Natural killer cell (primary cell): ENCODE measurements around the gene EGFR. TPM values are rescaled to one million over a fixed set of nuclear protein-coding genes. Genes with fewer than 3 reads are reported as not detected.

Experiments used
- ATAC-seq, 3 donors: fragments of 150-1000 bp in 2 of 3; fragments of 200-7000 bp in 1 of 3; cut with Tn5 transposase; 1 replicate in 1 of 3; 2 replicates in 2 of 3; pipeline ENCODE4 v1.10.0; 2021; ENCODE audit warnings: mild to moderate bottlenecking in 2 of 3, moderate library complexity in 2 of 3
- DNase-seq, 2 donors: peaks; one replicate each; pipeline versions ENCODE4 v3.0.0 to v3.0.0-alpha.2; 2013 to 2021; ENCODE audit warnings: mixed read lengths in 1 of 2
- H3K27ac ChIP-seq: one replicate; pipeline ENCODE4 v1.5.1; 2013; ENCODE audit warnings: mild to moderate bottlenecking, low read length
- H3K27me3 ChIP-seq: one replicate; pipeline ENCODE4 v1.6.1; 2013; ENCODE audit warnings: low read length; ENCODE audit not compliant: control insufficient read depth, insufficient read depth
- H3K36me3 ChIP-seq: one replicate; pipeline ENCODE4 v1.6.1; 2013; ENCODE audit warnings: low read length; ENCODE audit not compliant: control insufficient read depth, insufficient read depth
- H3K4me1 ChIP-seq: one replicate; pipeline ENCODE4 v1.6.1; 2013; ENCODE audit warnings: low read length; ENCODE audit not compliant: control insufficient read depth, insufficient read depth
- H3K4me3 ChIP-seq: one replicate; pipeline ENCODE4 v1.5.1; 2013; ENCODE audit warnings: low read length
- H3K9me3 ChIP-seq: one replicate; pipeline ENCODE4 v1.6.1; 2013; ENCODE audit warnings: low read length; ENCODE audit not compliant: control insufficient read depth, insufficient read depth
- H3K27ac Mint-ChIP-seq, 2 donors: one replicate each; pipeline ENCODE4 v1.8.0; 2022; ENCODE audit warnings: mild to moderate bottlenecking in 2 of 2, mixed read lengths in 2 of 2, moderate library complexity in 1 of 2
- H3K27me3 Mint-ChIP-seq, 2 donors: one replicate each; pipeline ENCODE4 v1.8.0; 2022; ENCODE audit warnings: low read depth in 2 of 2, mixed read lengths in 2 of 2
- H3K36me3 Mint-ChIP-seq: one replicate; pipeline ENCODE4 v1.8.0; 2022; ENCODE audit warnings: mixed read lengths
- H3K4me1 Mint-ChIP-seq, 2 donors: one replicate each; pipeline ENCODE4 v1.8.0; 2022; ENCODE audit warnings: mixed read lengths in 2 of 2
- H3K4me3 Mint-ChIP-seq: one replicate; pipeline ENCODE4 v1.8.0; 2022; ENCODE audit warnings: mild to moderate bottlenecking, moderate library complexity, mixed read lengths
- H3K9me3 Mint-ChIP-seq, 2 donors: one replicate each; pipeline ENCODE4 v1.8.0; 2022; ENCODE audit warnings: mixed read lengths in 2 of 2
- WGBS: methylation state at CpG from one replicate; pipeline ENCODE4 v1.1.7; 2013; ENCODE audit warnings: missing lambda C conversion rate; ENCODE audit not compliant: insufficient coverage; 5-methylcytosine and 5-hydroxymethylcytosine counted together
- intact Hi-C: fragments of 100-400 bp; cut with micrococcal nuclease; formaldehyde crosslinking; loops from one replicate; pipeline ENCODE4 v1.14.2; 2022
- total RNA-seq, 4 donors: library from RNA; stranded (reverse); fragments of 120-200 nt in 1 of 4; gene quantifications; one replicate each; pipeline versions ENCODE4 v1.2.3 to v1.2.4, GENCODE V29; 2013 to 2022
- TF ChIP-seq, protein P1 (sequence below): fragments of 200-600 bp; IDR thresholded peaks from one replicate; pipeline ENCODE4 v1.8.0; 2022; ENCODE audit warnings: antibody characterized with exemption

EGFR gene
- total RNA-seq, 3 donors from 2014 or later (not counting 1 experiment from before 2014, with no cell fraction given), result not detected

DNA sequence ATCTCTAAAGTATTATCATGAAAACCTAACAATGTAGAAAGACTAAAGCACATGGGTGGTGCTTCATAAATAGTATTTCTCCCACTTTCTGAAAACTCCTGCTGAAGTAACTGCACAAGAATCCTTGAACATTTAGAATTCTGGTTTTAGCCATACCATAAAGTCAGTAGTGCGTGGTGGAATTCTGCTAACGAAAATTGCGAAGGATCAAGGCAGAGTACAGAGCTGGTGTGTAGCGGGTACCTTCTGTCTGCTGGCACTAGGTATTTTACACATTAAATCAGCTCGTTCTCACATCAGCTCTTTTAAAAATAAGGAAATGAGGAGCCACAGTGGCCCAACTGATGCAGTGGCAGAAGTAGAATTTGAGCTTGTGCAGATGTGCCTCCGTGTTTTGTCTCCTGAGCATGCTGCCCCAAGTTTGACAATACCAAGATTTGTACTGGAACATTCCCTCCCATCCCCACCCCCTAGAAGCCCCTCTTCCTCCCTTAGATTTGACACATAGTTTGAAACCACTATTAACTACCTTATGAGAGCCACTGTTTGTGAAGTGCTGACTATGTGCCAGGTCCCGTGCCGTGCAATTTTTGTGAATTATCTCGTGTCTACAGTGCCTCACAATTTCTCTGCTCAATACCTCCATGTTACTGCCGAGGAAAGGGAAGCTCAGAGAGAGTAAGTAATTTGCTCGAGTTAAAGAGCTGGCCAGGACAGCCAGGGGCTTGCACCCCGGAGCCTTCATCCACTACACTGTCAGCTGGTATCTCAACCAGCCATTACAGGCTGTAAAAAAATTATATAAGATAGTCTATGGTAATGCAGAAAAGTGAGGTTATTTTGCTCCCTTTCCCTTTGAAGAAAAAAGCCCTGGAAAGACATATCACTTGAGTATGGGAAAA, 66.9 kb downstream of the EGFR start:
- ATAC-seq (no peak), DNase-seq (no peak)
- WGBS, result 90% methylated on average over 10 of the region's 12 CpGs
- intact Hi-C loops, result no loop called here
- Mint-ChIP-seq H3K4me3 (no peak overlapping the region), H3K4me1 (peaks cover 12 to 33% of the 10 kb centered on the region in 2 donors), H3K9me3 (no peaks in the 10 kb centered on the region), H3K36me3 (no peaks in the 10 kb centered on the region), H3K27ac (peak overlapping the region in 1 of 2 donors; percentile 79), H3K27me3 (peaks cover 0 to 2% of the 10 kb centered on the region in 2 donors)
- Histone ChIP-seq H3K36me3 (no peaks in the 10 kb centered on the region), H3K27me3 (no peaks in the 10 kb centered on the region), H3K4me3 (no peak overlapping the region), H3K9me3 (no peaks in the 10 kb centered on the region), H3K4me1 (peaks cover 30% of the 10 kb centered on the region), H3K27ac (no peak overlapping the region)
- TF ChIP-seq, protein P1, sequence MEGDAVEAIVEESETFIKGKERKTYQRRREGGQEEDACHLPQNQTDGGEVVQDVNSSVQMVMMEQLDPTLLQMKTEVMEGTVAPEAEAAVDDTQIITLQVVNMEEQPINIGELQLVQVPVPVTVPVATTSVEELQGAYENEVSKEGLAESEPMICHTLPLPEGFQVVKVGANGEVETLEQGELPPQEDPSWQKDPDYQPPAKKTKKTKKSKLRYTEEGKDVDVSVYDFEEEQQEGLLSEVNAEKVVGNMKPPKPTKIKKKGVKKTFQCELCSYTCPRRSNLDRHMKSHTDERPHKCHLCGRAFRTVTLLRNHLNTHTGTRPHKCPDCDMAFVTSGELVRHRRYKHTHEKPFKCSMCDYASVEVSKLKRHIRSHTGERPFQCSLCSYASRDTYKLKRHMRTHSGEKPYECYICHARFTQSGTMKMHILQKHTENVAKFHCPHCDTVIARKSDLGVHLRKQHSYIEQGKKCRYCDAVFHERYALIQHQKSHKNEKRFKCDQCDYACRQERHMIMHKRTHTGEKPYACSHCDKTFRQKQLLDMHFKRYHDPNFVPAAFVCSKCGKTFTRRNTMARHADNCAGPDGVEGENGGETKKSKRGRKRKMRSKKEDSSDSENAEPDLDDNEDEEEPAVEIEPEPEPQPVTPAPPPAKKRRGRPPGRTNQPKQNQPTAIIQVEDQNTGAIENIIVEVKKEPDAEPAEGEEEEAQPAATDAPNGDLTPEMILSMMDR, result no peak

DNA sequence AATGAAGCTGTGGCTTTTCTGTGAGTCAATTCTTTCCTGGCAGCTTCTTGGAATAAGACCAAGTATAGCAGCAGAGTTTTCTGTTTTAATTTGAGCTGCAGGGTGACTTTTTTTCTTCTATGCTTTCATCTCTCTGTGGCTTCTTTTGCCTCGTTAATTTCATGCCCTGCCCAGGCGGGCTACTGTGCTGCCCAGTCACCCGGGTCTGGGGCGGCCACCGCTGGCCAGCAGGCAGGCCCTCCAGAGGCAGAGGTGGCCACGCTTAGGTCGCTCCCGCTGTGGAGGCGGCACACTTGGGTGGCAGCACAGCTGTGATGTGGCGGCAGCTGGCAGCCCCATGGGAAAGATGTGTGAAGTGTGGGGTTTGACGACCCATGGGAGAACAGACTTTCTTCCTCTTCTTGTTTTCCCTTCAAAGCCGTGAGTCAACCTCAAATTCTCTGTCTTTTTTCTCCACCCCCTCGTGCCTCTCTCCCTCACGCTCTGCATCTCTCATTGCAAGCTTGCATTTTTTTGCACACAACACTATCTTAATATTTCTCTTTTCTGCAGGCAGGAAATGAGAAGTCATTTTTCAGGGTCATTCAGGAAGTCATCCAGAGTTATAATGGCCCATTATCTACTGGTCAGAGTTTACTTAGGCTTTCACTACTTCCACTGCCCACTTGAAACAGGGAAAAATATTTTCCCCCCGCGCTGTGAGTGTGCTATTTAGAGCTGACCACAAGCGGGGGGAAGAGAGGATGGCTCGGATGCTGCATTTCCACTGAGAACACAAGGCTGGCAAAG, 67.8 kb downstream of the EGFR start:
- Histone ChIP-seq H3K27ac (no peak overlapping the region), H3K27me3 (no peaks in the 10 kb centered on the region), H3K9me3 (no peaks in the 10 kb centered on the region), H3K4me1 (peaks cover 30% of the 10 kb centered on the region), H3K36me3 (no peaks in the 10 kb centered on the region), H3K4me3 (no peak overlapping the region)
- peak in 1 of 2 donors; percentile 36 for DNase-seq
- no peaks in the 10 kb centered on the region for H3K36me3 Mint-ChIP-seq
- ATAC-seq, result peak; percentile 26 to 59 (median 54)
- H3K4me3 Mint-ChIP-seq, result peak overlapping the region; percentile 33
- TF ChIP-seq, protein P1, result no peak
- H3K4me1 Mint-ChIP-seq, result peaks cover 12 to 33% of the 10 kb centered on the region in 2 donors
- H3K27me3 Mint-ChIP-seq, result peaks cover 0 to 2% of the 10 kb centered on the region in 2 donors
- 12% methylated on average over 16 of the region's 18 CpGs for WGBS
- intact Hi-C loops, result no loop called here
- no peaks in the 10 kb centered on the region for H3K9me3 Mint-ChIP-seq
- H3K27ac Mint-ChIP-seq, result peak overlapping the region in 1 of 2 donors; percentile 79

DNA sequence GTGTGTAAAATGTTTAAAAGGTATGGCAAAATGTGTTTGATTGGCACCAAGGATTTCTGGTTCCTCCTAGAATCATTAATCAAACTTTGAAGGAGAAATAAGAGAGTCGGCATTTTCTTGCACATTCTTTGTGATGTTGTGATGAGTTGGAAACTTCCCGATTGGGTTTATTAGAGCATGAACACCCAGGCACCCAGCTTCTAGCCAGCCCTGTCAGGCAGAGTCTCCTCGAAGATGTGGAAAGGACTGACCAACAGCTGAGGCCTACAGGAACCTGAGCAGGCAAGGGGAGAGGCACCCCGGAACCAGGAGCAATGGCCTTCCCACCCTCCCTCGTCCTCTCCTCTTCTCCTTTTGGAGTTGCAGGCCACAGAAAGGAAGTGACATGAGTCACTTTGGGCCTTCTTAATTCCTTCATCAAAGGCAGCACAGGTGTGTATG, 68.7 kb downstream of the EGFR start:
- intact Hi-C loops, result no loop called here
- peaks cover 30% of the 10 kb centered on the region for H3K4me1 ChIP-seq
- no peaks in the 10 kb centered on the region for H3K36me3 ChIP-seq
- H3K27me3 Mint-ChIP-seq, result peaks cover 0 to 2% of the 10 kb centered on the region in 2 donors
- H3K9me3 Mint-ChIP-seq, result no peaks in the 10 kb centered on the region
- H3K4me3 Mint-ChIP-seq, result no peak overlapping the region
- H3K27ac ChIP-seq, result no peak overlapping the region
- no peaks in the 10 kb centered on the region for H3K9me3 ChIP-seq
- peaks cover 12 to 29% of the 10 kb centered on the region in 2 donors for H3K4me1 Mint-ChIP-seq
- DNase-seq, result no peak
- 64% methylated on average over 4 of the region's 5 CpGs for WGBS
- H3K27ac Mint-ChIP-seq, result no peak overlapping the region
- H3K36me3 Mint-ChIP-seq, result no peaks in the 10 kb centered on the region
- ATAC-seq, result no peak
- no peak overlapping the region for H3K4me3 ChIP-seq
- no peaks in the 10 kb centered on the region for H3K27me3 ChIP-seq
- TF ChIP-seq, protein P1, result no peak
